Glomerular visceral epithelial cell (primary cell): ENCODE results near the gene RBM47.
"Not testable (repeated sequence)": the region's sequence is repeated elsewhere in the genome, so short reads cannot be mapped to it uniquely, and the experiment has no call there.

ENCODE experiments used
- DNase-seq: peaks from one replicate; pipeline ENCODE4 v3.0.0-alpha.2; 2016; ENCODE audit errors: extremely low spot score

RBM47 gene

DNA sequence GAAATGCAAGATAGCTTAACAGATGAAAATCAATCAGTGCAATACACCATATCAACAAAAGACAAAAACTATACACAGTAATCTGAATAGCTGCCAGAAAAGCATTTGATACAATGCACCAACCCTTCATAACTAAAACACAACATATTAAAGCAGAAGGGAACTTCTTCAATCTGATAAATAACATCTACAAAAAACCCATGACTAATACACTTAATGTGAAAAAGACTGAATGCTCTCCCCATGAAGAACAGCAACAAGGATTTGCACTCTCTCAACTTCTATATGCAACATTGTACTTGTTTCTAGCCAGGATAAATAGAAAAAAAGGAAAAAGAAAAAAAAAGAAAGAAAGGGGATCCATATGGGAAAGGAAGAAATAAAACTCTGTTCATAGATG lies 139.7 kb downstream of the RBM47 start:
- no peak for DNase-seq

DNA sequence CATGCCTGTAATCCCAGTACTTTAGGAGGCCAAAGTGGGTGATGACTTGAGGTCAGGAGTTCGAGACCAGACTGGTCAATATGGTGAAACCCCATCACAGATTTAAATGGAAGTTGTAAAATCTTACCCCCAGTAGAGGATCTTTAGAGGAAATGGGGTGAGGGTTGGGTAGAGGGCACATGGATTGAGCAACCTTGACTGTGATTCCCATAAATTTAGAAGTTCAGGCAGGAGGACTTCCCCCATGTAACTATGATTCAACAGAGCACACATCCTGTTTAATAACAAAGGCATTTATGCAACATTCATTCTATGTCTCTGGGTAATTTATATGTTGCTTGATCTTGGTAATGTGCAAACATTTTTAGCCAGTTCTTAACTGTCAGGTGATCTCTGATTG lies 143.1 kb downstream of the RBM47 start:
- no peak for DNase-seq

DNA sequence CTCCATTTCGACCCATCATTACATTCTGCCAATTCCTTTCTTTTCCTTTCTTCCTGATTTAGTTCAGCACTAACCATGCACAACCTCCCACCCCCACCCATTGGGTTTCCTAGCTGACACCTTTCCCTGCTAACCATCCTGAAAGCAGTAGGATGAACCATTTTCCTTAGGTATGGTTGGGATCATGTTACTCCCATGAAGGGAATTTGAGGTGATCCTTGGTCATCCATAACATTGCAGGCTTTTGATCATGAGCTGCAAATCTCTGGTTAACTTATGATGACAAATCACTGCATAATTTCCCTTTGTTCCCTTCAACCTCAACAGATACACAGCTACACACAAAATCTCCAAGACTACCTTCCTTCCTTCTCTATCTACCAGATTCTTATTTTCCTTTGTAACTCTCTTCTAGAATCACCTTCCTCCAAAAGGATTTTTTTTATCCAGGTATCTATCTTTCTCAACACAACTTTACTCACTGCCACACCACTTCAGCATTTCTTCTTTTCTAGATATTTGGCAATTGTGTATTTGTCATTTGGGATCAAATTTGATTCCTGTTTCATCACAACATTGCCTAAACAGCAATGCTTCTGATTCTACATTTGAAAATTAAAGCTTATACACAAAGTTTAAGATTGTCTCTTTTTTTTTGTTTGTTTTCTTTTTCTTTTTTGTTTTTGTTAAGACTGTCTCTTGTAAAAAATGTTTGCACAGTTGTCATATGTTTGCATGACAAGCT lies 145.1 kb downstream of the RBM47 start:
- peak; percentile 42 for DNase-seq

DNA sequence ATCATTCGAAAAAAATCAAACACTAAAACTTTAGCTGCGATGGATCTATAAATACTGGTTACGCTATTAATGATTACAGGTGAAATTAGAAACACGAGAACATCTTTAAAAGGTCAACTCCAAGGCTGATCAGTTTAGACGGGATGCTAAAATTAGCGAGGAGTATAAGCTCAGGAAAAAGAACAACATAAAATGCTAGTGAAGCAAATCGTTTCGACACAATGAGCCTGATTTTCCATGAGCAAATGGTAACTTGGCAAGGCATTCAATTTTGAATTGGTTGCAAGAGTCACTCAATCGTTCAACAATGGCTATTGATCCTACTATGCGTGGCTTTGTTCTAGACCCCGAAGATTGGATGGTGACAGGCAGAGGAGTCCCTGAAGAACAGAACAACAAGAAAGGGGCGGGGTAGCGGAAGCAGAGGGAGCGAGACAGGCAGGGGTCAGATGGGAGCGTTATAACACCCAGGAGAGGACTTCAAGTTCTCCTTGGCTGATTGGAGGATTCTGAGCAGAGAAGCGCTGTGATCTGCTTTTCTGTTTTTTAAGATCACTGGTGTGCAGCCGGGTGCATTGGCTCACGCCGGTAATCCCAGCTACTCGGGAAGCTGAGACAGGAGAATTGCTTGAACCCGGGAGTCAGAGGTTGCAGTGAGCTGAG lies 146.5 kb downstream of the RBM47 start:
- peak; percentile 27 for DNase-seq

DNA sequence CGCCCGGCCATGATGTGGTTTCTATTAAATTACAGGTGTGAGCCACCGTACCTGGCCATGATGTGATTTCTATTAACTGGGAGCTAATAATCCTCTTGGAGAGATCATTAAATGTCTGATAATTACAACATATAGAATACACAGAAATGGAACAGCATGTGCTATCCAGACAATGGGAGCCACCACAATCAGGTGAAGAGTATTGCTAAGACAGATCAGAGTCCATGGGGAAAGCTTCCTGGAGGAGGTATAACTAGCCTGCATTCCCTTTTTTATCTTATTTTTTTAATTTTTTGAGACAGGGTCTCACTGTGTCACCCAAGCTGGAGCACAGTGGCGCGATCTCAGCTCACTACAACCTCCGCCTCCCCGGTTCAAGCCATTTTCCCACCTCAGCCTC lies 147.7 kb downstream of the RBM47 start:
- no peak for DNase-seq

DNA sequence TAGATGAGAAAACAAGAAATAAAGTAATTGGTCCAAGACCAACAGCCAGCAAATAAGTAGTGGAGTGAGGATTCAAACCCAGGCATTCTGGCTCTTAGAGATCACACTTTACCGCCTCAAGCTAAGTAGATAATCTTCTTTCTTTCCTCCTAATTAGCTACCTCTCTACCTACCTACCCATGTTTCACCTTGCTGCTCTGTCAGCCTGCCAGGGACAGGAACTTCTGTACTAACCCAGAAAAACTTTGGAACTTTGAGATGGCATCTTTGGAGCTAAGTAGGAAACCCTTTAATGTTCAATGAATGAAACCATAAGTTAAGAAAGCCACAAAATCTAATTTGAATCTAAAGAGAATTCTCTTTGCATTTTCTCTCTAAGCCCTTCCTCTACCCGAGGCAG lies 149.4 kb downstream of the RBM47 start:
- DNase-seq: no peak

DNA sequence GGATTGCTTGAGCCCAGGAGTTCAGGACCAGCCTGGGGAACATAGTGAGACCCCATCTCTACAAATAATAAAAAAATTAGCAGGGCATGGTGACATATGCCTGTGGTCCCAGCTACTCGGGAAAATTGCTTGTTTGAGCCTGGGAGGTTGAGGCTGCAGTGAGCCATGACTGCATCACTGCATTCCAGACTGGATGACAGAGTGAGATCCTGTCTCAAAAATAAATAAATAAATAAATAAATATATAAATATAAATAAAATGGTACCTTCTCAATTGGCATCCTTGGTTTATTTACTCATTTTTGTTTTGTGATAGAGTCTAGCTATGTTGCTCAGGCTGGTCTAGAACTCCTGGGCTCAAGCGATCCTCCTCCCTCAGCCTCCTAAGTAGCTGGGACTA lies 150.3 kb downstream of the RBM47 start:
- DNase-seq: no peak

DNA sequence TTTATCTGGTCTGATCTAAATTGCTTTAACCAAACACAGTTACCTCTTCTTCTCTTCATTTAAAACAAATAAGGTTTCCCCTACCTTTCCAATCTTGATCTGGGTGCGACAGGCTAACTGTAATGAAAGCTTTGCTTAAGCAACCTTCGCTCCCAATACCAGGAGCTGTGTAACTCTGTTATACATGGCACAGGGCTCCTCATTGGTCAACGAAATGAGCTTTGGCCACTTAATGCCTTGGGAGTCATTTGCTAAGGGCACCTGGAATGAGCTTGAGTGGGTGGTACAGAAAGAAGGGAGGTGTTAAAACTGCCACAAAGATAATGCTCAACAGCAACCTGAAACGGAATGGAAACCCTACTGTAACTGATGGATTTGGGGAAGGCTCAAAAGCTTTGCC lies 154.1 kb downstream of the RBM47 start:
- peak; percentile 15 for DNase-seq

DNA sequence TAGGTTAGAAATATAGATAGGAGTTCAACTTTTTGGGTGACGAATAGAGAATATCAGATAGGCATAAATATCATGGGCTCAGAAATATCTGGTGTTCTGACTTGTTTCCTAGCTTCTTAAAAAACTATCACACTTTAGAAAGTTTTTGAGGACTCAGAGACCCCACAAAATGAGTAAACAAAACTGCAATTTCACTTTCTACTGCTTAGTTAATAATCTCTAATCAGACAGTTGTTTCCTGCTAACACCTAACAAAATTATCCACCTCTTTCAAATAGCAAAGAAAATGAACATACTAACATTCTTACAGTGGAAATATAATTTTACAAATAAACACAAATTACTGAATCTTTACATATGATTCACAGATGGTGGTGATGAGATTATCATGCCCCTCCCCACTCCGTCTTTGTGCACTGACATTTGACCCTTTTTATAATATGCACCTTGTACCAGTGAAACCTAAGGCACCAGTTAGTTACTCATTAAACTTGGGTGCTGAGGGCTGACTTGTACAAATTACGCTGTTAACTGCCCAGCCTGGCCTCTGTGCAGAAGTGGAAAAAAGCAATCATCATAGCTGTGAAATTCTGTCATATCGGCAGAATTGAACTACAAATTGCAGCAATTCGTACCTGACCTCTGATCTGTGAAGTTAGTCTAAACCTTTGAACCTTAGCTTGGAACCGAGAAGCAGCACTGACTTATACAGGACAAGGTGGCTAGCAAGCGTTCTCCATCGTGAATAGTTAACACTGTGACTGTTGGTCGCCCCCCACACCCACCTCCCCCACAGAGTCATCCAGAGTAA lies 155.9 kb downstream of the RBM47 start:
- peak; percentile 65 for DNase-seq

DNA sequence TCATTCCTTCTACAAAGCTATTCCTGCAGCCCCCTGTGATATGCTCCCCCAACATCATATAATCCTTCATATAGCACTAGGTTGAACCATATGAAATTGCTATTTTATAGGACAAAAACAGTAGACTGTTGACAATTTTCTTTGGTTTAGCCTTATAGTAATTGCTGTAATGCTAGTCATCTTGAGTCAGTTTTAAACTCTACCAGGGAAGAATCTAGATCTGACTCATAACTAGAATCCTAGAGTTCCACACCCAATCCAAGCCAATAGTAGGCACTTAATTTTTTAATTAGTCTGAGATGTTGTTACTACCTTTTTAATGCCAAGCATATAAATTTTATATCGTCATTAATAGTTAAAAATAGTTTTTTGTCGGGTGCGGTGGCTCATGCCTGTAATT lies 157.7 kb downstream of the RBM47 start:
- no peak for DNase-seq

DNA sequence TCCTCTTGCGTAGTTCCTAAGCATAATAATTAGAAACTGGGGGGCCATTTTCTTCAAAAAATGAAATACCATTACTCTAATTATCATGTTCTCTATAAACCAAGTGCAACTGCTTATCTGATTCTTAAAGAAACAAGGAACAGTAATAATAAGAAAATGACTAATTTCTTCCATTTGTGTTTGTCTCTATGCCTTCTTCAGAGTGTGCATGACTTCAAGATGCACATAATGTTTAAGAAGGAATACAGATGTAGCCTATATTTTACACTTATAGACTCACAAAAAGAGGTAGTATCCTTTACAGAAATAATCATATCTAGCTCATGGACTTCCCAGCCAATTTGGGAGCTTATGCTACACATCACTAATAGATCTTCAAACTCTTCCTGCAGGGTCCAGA lies 162.9 kb downstream of the RBM47 start:
- DNase-seq: no peak

DNA sequence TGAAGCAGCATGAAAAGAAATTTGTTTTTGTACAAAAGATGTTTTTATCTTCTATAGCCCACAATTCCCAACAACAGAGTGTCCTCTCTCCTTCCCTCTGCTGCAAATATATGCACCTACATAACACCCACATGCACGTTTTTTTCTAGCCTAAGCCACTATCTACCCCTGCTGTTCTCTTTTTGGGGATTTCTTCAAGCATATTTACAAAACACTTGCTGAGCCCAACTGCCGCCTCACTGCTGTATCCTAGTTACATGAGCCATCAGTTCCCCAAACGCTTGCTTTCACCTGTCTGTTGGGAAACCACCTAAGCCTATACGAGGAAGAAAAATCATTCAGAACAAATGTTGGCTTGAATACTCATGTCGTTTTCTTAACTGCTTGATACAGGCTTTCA lies 167.3 kb downstream of the RBM47 start:
- DNase-seq: no peak

DNA sequence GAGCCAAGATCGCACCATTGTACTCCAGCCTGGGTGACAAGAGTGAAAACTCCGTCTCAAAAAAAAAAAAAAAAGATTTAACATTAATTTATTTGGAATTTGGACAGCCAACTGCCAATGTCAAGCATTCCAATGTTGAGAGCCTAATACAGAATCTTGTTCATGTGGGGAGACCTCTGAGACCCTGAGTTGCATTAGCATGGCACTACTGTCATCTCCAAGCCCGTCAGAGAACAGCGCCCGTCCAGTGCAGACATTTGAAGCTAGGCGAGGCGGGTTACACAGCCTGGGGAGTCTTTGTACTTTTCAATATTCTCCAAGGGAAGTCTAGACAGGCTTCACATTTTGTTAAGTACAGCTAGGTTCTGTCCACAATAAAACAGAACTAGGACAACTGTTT lies 167.8 kb downstream of the RBM47 start:
- no peak for DNase-seq

DNA sequence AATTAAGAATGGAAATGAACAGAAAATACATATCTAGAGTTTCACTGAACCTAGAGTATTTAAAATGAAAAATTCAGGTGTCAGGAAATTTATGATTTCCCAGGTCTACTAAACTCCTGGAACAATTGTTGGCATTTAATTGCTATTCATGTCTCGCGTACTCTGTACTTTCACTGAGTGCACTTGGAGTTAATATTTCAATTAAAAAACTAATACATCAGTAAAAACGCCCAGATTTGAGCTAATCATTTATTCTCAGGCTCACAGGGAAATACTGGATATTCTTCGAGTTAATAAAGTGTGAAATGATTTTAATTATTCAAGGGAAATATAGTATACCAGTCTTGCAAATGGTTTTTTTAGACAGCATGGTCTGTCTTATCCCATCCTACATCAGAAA lies 168.6 kb downstream of the RBM47 start:
- no peak for DNase-seq

DNA sequence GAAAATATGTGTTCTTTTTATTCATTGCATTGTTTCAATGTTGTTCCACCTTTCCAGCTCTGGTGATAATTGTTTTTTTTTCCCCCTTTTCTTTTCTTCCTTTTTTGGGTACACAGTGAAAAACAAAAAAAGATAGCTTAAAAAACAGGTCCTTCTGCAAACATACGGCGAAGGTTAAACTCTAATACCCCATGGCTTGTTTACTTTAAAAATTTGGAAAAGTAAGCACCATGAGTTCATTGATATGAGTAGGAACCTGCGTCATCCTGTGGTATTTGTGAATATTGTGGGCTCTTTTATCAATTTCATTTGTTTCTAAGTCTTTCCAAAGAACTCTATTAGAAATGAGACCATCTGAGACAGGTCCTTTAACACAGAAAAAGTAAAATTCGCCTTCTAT lies 171.0 kb downstream of the RBM47 start:
- no peak for DNase-seq

DNA sequence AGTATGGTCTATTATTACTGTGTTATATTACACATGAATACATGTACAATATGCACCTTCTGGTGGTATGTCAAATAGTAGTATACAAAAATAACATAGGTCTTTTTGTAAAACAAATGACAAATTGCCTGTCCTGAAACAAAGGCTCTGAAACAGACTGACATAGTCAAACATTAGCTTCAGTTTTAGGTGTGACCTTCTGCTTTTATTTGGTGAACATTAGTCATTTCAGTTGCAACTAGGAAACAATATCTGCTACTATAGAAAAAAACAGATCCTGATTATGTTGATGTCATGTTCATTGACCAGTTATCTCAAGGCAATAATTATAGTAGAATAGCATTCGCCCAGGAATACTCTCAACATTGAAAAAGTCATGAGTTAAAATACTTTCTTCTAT lies 171.6 kb downstream of the RBM47 start:
- no peak for DNase-seq

DNA sequence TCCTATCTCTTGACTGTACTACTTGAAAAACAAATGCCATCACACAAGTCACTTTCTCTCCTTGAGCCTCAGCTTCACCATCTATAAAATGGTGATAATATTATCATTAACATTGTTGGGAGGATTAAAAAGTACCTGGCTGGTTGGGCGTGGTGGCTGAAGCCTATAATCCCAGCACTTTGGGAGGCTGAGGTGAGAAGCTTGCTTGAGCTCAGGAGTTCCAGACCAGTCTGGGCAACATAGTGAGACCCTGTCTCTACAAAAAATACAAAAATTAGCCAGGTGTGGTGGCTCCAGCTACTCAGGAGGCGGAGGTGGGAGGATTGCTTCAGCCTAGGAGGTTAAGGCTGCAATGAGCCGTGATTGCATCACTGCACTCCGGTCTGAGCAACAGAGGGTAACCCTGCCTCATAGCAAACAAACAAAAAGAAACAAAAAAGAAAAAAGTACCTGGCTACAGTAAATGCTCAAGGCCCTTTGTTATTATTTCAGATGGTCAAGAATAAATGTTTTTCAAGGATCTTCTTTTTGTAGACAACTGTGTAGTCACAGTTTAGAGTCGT lies 174.2 kb downstream of the RBM47 start:
- DNase-seq: no peak

DNA sequence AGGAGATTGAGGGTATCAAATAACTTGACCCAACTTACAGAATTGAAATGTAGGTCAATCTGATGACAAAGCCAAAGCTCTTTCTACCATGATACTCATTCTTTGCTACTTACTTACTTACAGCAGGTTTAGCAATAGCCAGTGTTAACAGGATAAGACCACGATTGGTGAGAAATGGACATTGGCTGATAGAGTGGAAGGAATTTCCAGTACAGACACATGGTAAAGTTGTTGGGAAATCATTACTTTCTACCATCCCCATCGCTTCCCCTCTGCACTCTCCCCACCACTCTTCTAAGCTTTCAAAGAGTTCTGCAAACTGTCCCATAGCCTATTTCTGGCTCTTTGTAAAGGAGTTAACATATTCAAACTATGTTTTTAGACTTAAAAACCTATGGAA lies 174.8 kb downstream of the RBM47 start:
- DNase-seq: no peak

DNA sequence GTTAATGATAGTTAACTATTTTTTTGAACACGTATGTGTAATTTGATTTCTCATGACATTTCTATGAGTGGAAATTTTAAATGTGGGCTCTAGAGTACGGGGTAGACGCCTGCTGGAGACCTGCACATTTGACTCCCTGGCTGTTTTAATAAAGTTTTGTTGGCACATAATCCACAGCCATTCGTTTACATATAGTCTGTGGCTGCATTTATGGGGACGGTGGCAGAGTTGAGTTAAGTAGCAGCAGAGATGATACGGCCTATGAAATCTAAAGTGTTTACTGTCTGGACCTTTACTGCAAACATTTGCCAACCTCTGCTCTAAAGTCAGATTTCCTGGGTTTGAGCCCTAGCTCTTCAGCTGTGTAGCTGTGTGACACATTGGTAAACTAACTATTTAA lies 175.8 kb downstream of the RBM47 start:
- no peak for DNase-seq

DNA sequence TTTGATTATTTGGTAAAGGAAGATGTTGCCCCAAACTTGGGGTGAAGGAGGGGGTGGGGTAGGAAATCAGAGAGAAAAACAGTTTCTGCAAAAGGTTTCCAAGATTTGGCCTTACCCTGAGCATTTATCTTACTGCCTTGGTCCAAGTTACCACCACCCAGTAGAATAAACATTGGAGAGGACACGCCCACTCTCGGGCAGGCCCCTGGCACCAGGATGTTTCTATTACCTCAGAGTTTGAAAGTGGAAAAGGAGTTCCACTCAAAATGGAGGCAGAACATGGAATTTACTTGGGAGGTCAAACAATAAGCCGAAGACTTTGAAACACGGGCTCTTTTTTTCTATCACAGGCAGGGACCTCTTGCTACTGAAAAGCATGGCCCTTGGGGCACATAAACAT lies 180.8 kb downstream of the RBM47 start:
- DNase-seq: no peak

DNA sequence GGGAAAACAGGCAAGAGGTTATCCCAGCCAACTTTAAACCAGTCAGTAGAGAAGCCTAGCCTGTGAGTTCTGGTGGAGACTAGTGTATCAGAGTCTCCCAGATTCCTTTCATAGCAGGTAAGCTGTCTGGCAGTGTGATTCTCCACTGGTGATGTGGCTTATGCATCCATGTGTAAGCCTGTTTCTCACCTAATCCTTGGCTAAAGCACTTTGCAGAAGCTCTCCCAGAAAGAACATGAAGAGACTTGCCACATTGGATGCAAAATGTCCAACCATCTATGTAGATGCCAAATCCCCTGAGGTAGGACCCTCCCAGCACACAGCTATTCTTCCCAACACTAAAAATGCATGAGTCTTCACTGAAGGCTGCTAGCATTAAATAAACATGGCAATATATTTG lies 182.8 kb downstream of the RBM47 start:
- peak; percentile 12 for DNase-seq

DNA sequence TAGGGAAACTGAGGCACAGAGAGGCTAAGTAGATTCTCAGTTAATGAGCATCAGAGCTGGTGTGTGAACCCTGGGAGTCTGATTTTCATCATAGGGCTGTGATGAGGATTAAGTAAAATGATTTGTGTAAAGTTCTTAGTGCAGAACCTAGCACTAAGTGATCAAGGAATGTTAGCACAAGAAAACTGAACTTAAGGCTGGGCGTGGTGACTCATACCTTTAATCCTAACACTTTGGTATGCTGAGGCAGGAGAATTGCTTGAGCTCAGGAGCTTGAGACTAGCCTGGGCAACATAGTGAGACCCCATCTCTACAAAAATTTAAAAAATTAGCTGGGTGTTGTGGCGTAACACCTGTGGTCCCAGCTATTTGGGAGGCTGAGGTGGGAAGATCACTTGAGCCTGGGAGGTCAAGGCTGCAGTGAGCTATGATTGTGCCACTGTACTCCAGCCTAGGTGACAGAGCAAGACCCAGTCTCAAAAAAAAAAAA lies 183.4 kb downstream of the RBM47 start:
- DNase-seq: not testable (repeated sequence)
